ENCODE data around the gene NUP62CL.

The NUP62CL gene

GRCh38 chrX:107117993-107118321, 88.3 kb downstream of the NUP62CL start:
- no peak for TF ChIP-seq CTCF (IDR thresholded peaks at IDR 0.05; ENCODE audit: insufficient read depth, low read depth, low read length, missing control alignments)
- H3K4me3 ChIP-seq (ENCODE audit: low read length): peak overlapping the region; percentile 62
- no peak for DNase-seq (ENCODE audit: low read depth)

GRCh38 chrX:107107459-107107858, 98.8 kb downstream of the NUP62CL start:
- peak; percentile 21 for DNase-seq (ENCODE audit: low read depth)
- TF ChIP-seq CTCF (IDR thresholded peaks at IDR 0.05; ENCODE audit: insufficient read depth, low read depth, low read length, missing control alignments): no peak
- no peak overlapping the region for H3K4me3 ChIP-seq (ENCODE audit: low read length)

- TF ChIP-seq CTCF (IDR thresholded peaks at IDR 0.05; ENCODE audit: insufficient read depth, low read depth, low read length, missing control alignments): peak; percentile 31
- H3K4me3 ChIP-seq (ENCODE audit: low read length): no peak overlapping the region
- DNase-seq (ENCODE audit: low read depth): peak; percentile 21
Measured at GRCh38 chrX:107102980-107103379, 103.3 kb downstream of the NUP62CL start.

DNA sequence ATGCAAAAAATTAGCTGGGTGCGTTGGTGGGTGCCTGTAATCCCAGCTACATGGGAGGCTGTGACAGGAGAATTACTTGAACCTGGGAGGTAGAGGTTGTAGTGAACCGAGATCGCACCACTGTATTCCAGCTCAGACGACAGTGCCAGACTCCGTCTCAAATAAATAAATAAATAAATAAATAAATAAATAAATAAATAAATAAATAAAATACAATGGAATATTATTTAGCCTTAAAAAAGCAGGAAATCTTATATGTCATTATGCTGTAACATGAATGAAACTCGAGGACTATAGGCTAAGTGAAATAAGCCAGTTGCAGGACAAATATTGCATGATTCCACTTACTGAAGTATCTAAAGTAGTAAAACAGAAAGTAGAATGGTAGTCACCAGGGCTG, 130.1 kb downstream of the NUP62CL start:
- TF ChIP-seq CTCF (IDR thresholded peaks at IDR 0.05; ENCODE audit: insufficient read depth, low read depth, low read length, missing control alignments): no peak
- no peak overlapping the region for H3K4me3 ChIP-seq (ENCODE audit: low read length)
- no peak for DNase-seq (ENCODE audit: low read depth)
